ENCODE results near the gene ANKS4B.
A peak's percentile ranks its signal among the peaks of the same experiment; 100 is the strongest.
"Not testable (repeated sequence)": the region's sequence is repeated elsewhere in the genome, so short reads cannot be mapped to it uniquely, and the experiment has no call there.

ANKS4B gene

GRCh38 chr16:21233521-21234150 lies at the start of gene ANKS4B:
ANKS4B (plus strand) TSS chr16:21233699; CDS start chr16:21233738, 39 bp downstream.
- DNase-seq: no peak

GRCh38 chr16:21183995-21184394 lies 49.5 kb upstream of the ANKS4B start:
- DNase-seq: no peak

- no peak for DNase-seq
Observed at GRCh38 chr16:21184834-21185233, 48.7 kb upstream of the ANKS4B start.

GRCh38 chr16:21185659-21186325 lies 47.7 kb upstream of the ANKS4B start:
- no peak for DNase-seq

GRCh38 chr16:21186326-21186691 lies 47.2 kb upstream of the ANKS4B start:
- DNase-seq: no peak

- DNase-seq: no peak
Observed at GRCh38 chr16:21189311-21189710, 44.2 kb upstream of the ANKS4B start.

GRCh38 chr16:21190013-21190412 lies 43.5 kb upstream of the ANKS4B start:
- DNase-seq: no peak

GRCh38 chr16:21190599-21190998 lies 42.9 kb upstream of the ANKS4B start:
- DNase-seq: no peak

- no peak for DNase-seq
Observed at GRCh38 chr16:21192991-21193390, 40.5 kb upstream of the ANKS4B start.

GRCh38 chr16:21194771-21195301 lies 38.7 kb upstream of the ANKS4B start:
- DNase-seq: no peak

- not testable (repeated sequence) for DNase-seq
Observed at GRCh38 chr16:21195330-21195729, 38.2 kb upstream of the ANKS4B start.

GRCh38 chr16:21197112-21197511 lies 36.4 kb upstream of the ANKS4B start:
- peak; percentile 41 for DNase-seq

- no peak for DNase-seq
Observed at GRCh38 chr16:21197621-21198020, 35.9 kb upstream of the ANKS4B start.

GRCh38 chr16:21199607-21200218 lies 33.8 kb upstream of the ANKS4B start:
- no peak for DNase-seq

- no peak for DNase-seq
Observed at GRCh38 chr16:21203155-21203797, 30.2 kb upstream of the ANKS4B start.

GRCh38 chr16:21205303-21205702 lies 28.2 kb upstream of the ANKS4B start:
- no peak for DNase-seq

- no peak for DNase-seq
Observed at GRCh38 chr16:21206550-21206949, 26.9 kb upstream of the ANKS4B start.

GRCh38 chr16:21208446-21209230 lies 24.9 kb upstream of the ANKS4B start:
- DNase-seq: no peak

GRCh38 chr16:21211486-21211885 lies 22.0 kb upstream of the ANKS4B start, which contains the start of gene ZP2:
ZP2 (minus strand) TSS chr16:21211574; CDS start chr16:21211547, 27 bp downstream.
- no peak for DNase-seq

- DNase-seq: no peak
Observed at GRCh38 chr16:21214086-21214485, 19.4 kb upstream of the ANKS4B start.

GRCh38 chr16:21217121-21217520 lies 16.4 kb upstream of the ANKS4B start:
- DNase-seq: no peak

GRCh38 chr16:21218153-21218552 lies 15.3 kb upstream of the ANKS4B start:
- peak; percentile 53 for DNase-seq

- DNase-seq: no peak
Observed at GRCh38 chr16:21219551-21219950, 13.9 kb upstream of the ANKS4B start.
